ENCODE results near the gene EMC8. TPM values are rescaled to one million over a fixed set of nuclear protein-coding genes. Genes with fewer than 3 reads are reported as not detected.

EMC8 gene
- total and polyA plus RNA-seq, 2 of the 8 experiments (the other 6 are each of a cell fraction or from before 2014, with no cell fraction given), result 52.2 to 69.7 TPM

- H3K27me3 ChIP-seq (replicated peaks in 1 of 4; ENCODE audit: control insufficient read depth in 3 of 4, extremely low read depth in 1 of 4, insufficient read depth in 3 of 4, low read length in 3 of 4), result no peaks in the 10 kb centered on the region; a peak in 2 of 7 replicates
- H3K79me1 ChIP-seq (ENCODE audit: low read depth, low read length), result no peaks in the 10 kb centered on the region
- H2BK5ac ChIP-seq (ENCODE audit: low read depth, low read length), result no peak overlapping the region
- FAIRE-seq, result no peak
- no peaks in the 10 kb centered on the region for H3K23me2 ChIP-seq (ENCODE audit: low read depth, low read length)
- no peak overlapping the region for H3K4me2 ChIP-seq (ENCODE audit: insufficient read depth in 1 of 2, low read depth in 2 of 2, low read length in 2 of 2)
- no peaks in the 10 kb centered on the region for H3K79me2 ChIP-seq (ENCODE audit: control insufficient read depth in 1 of 2, insufficient read depth in 2 of 2, low read length in 2 of 2)
- no peak overlapping the region for H3K56ac ChIP-seq (replicated peaks; ENCODE audit: insufficient read length, low read depth, low read length)
- no peak overlapping the region for H2BK12ac ChIP-seq (ENCODE audit: low read depth, low read length)
- H2BK20ac ChIP-seq (ENCODE audit: low read length), result no peak overlapping the region
- H3K23ac ChIP-seq (ENCODE audit: insufficient read length), result no peak overlapping the region
- no peak overlapping the region for H4K91ac ChIP-seq (replicated peaks; ENCODE audit: insufficient read length, low read length)
- H3K36me3 ChIP-seq (ENCODE audit: control insufficient read depth in 2 of 4, insufficient read depth in 4 of 4, low read length in 3 of 4), result no peaks in the 10 kb centered on the region
- 82% methylated on average over 24 of the region's 24 CpGs; no CpG with 5 or more reads in 1 of the 2 experiments for WGBS, 2 experiments (ENCODE audit: extremely low coverage in 1 of 2, insufficient coverage in 1 of 2, insufficient read length in 1 of 2, insufficient replicate concordance in 2 of 2, low coverage in 1 of 2, low lambda C conversion rate in 2 of 2, missing lambda C conversion rate in 1 of 2)
- H3K14ac ChIP-seq (ENCODE audit: insufficient read length), result no peak overlapping the region
- no peak for DNase-seq (ENCODE audit: low read depth in 1 of 2, low spot score in 2 of 2)
- H2AFZ ChIP-seq (ENCODE audit: low read length), result no peak overlapping the region
- H4K20me1 ChIP-seq (replicated peaks in 1 of 2; ENCODE audit: control insufficient read depth in 1 of 2, insufficient read depth in 2 of 2, low read length in 2 of 2), result no peaks in the 10 kb centered on the region
- no peak overlapping the region for H3K4me3 ChIP-seq (ENCODE audit: extremely low read depth in 1 of 4, insufficient read depth in 2 of 4, low read depth in 3 of 4, low read length in 4 of 4)
- peaks cover 0 to 2% (median 0%) of the 10 kb centered on the region in 4 experiments; a peak in 1 of 7 replicates for H3K4me1 ChIP-seq (replicated peaks in 1 of 4; ENCODE audit: control insufficient read depth in 3 of 4, insufficient read depth in 4 of 4, low read length in 3 of 4)
- no peak overlapping the region for H3K4ac ChIP-seq (replicated peaks; ENCODE audit: insufficient read length, low read depth, low read length)
- no peak overlapping the region for H3K9ac ChIP-seq (replicated peaks in 1 of 4; ENCODE audit: extremely low read depth in 1 of 4, low read depth in 3 of 4, low read length in 3 of 4)
- no peak overlapping the region for H2BK15ac ChIP-seq (ENCODE audit: low read length)
- CTCF ChIA-PET (ENCODE audit: partially characterized antibody), result interaction anchor here (0.7 to 2.8 kb wide), 5 partner anchors 15 to 151 kb away, joined by 3 to 17 read pairs (median 4); no protein-coding TSS in a partner anchor
- H3K18ac ChIP-seq (ENCODE audit: extremely low read depth, low read length), result no peak overlapping the region
- no peak overlapping the region for H4K5ac ChIP-seq (ENCODE audit: insufficient read length, low read depth, low read length)
- H4K8ac ChIP-seq (ENCODE audit: extremely low read depth, insufficient read depth, low read length), result no peak overlapping the region
- no peak overlapping the region for H3K27ac ChIP-seq (ENCODE audit: low read depth, low read length)
- peaks cover 0 to 10% of the 10 kb centered on the region in 2 experiments; a peak in 2 of 4 replicates for H3K9me3 ChIP-seq (ENCODE audit: insufficient read depth in 2 of 2, low read depth in 1 of 2, low read length in 1 of 2)
- POLR2A ChIA-PET (ENCODE audit: partially characterized antibody), result no interaction called here
- H2AK5ac ChIP-seq (ENCODE audit: low read depth, low read length), result no peak overlapping the region
- H2BK120ac ChIP-seq (replicated peaks; ENCODE audit: low read depth, low read length), result no peak overlapping the region
- no peak for TF ChIP-seq SP2 (IDR thresholded peaks at IDR 0.05; ENCODE audit: low read length)
- TF ChIP-seq GABPA (IDR thresholded peaks at IDR 0.05; ENCODE audit: borderline replicate concordance, insufficient read depth, low read length), result no peak
- no peak for TF ChIP-seq EGR1 (IDR thresholded peaks at IDR 0.05; ENCODE audit: borderline replicate concordance, low read depth, low read length)
- no peak for TF ChIP-seq HDAC2 (IDR thresholded peaks at IDR 0.05; ENCODE audit: borderline replicate concordance in 1 of 2, low read depth in 2 of 2, low read length in 2 of 2)
These were observed 37.6 kb upstream of the EMC8 start for GRCh38 chr16:85836706-85837582.

Data from H1 (cell line).